Left ventricle myocardium superior (tissue), 1 donor: ENCODE data around the gene MEIS1. TPM values are rescaled to one million over a fixed set of nuclear protein-coding genes. Genes with fewer than 3 reads are reported as not detected.

Experiments
- ATAC-seq: fragments of 200-7000 bp; cut with Tn5 transposase; one replicate; pipeline ENCODE4 v1.9.1; 2020; ENCODE audit warnings: mild to moderate bottlenecking, moderate library complexity
- DNase-seq: peaks from one replicate; pipeline ENCODE4 v3.0.0-alpha.2; 2020
- intact Hi-C: fragments of 100-400 bp; cut with micrococcal nuclease; formaldehyde crosslinking; loops from one replicate; pipeline ENCODE4 v1.11.0; 2022
- total RNA-seq: library from RNA; stranded (reverse); fragmentation: NEBNext Ultra II Directional; extraction: Animal tissue kit (Norgen Biotek cat#: 25700); gene quantifications from one replicate; pipeline ENCODE4 v1.2.1, GENCODE V29; 2021
- donor health status: DM: no; HTN: yes; CAD: no; lungs with severe emphysema.

Gene MEIS1
- total RNA-seq, 1 donor from 2014 or later = 40.8 TPM

- DNase-seq = no peak
- intact Hi-C loops = no loop called here
Measured at GRCh38 chr2:66582987-66583880, 148.3 kb downstream of the MEIS1 start.

GRCh38 chr2:66583881-66584280 is 149.0 kb downstream of the MEIS1 start:
- no peak for DNase-seq
- intact Hi-C loops = no loop called here
- ATAC-seq = no peak

More at GRCh38 chr2:66582987-66583880, 148.3 kb downstream of the MEIS1 start:
- ATAC-seq = no peak

- no peak for DNase-seq
- intact Hi-C loops = no loop called here
- no peak for ATAC-seq
Measured at GRCh38 chr2:66585587-66585986, 150.7 kb downstream of the MEIS1 start.

- DNase-seq (no peak), ATAC-seq (no peak)
- intact Hi-C loops = no loop called here
Measured at GRCh38 chr2:66587216-66587615, 152.3 kb downstream of the MEIS1 start.

GRCh38 chr2:66594001-66594400 is 159.1 kb downstream of the MEIS1 start:
- intact Hi-C loops = no loop called here
- ATAC-seq (no peak), DNase-seq (no peak)

GRCh38 chr2:66595556-66595955 is 160.6 kb downstream of the MEIS1 start:
- intact Hi-C loops = no loop called here
- DNase-seq (no peak), ATAC-seq (no peak)

- intact Hi-C loops = no loop called here
- no peak for ATAC-seq
- no peak for DNase-seq
Measured at GRCh38 chr2:66596256-66596655, 161.3 kb downstream of the MEIS1 start.

- no peak for ATAC-seq
- intact Hi-C loops = no loop called here
- DNase-seq = no peak
Measured at GRCh38 chr2:66601624-66602023, 166.7 kb downstream of the MEIS1 start.

- DNase-seq = no peak
- intact Hi-C loops = no loop called here
- ATAC-seq = no peak
Measured at GRCh38 chr2:66602341-66602740, 167.4 kb downstream of the MEIS1 start.

GRCh38 chr2:66604326-66604725 is 169.4 kb downstream of the MEIS1 start:
- intact Hi-C loops = no loop called here
- DNase-seq = no peak
- no peak for ATAC-seq

- intact Hi-C loops = no loop called here
- DNase-seq = no peak
- ATAC-seq = no peak
Measured at GRCh38 chr2:66604976-66605375, 170.1 kb downstream of the MEIS1 start.

GRCh38 chr2:66607152-66607551 is 172.2 kb downstream of the MEIS1 start:
- ATAC-seq = no peak
- no peak for DNase-seq
- intact Hi-C loops = no loop called here
